GM12801 (cell line): Measurements from ENCODE around the gene TYK2.

Experiments
- TF ChIP-seq, protein P1 (sequence below): IDR thresholded peaks from one replicate; pipeline ENCODE4 v1.5.1; 2011; ENCODE audit warnings: control low read depth; ENCODE audit not compliant: insufficient read length; ENCODE audit errors: extremely low read depth

Gene TYK2

DNA sequence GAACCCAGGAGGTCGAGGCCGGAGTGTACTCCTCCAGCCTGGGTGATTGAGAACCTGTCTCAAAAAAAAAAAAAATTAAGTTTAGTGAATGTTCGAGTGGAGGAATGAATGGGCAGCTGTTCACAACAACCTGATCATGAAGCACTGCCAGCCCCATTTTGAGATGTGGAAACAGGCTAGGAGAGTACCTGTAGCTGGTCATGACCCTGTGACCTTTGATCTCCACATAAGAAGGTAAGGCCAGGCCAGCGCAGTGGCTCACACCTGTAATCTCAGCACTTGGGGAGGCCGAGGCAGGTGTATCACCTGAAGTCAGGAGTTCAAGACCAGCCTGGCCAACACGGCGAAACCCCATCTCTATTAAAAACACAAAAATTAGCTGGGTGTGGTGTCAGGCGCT is 54.6 kb downstream of the TYK2 start:
- TF ChIP-seq, protein P1, sequence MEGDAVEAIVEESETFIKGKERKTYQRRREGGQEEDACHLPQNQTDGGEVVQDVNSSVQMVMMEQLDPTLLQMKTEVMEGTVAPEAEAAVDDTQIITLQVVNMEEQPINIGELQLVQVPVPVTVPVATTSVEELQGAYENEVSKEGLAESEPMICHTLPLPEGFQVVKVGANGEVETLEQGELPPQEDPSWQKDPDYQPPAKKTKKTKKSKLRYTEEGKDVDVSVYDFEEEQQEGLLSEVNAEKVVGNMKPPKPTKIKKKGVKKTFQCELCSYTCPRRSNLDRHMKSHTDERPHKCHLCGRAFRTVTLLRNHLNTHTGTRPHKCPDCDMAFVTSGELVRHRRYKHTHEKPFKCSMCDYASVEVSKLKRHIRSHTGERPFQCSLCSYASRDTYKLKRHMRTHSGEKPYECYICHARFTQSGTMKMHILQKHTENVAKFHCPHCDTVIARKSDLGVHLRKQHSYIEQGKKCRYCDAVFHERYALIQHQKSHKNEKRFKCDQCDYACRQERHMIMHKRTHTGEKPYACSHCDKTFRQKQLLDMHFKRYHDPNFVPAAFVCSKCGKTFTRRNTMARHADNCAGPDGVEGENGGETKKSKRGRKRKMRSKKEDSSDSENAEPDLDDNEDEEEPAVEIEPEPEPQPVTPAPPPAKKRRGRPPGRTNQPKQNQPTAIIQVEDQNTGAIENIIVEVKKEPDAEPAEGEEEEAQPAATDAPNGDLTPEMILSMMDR = no peak

DNA sequence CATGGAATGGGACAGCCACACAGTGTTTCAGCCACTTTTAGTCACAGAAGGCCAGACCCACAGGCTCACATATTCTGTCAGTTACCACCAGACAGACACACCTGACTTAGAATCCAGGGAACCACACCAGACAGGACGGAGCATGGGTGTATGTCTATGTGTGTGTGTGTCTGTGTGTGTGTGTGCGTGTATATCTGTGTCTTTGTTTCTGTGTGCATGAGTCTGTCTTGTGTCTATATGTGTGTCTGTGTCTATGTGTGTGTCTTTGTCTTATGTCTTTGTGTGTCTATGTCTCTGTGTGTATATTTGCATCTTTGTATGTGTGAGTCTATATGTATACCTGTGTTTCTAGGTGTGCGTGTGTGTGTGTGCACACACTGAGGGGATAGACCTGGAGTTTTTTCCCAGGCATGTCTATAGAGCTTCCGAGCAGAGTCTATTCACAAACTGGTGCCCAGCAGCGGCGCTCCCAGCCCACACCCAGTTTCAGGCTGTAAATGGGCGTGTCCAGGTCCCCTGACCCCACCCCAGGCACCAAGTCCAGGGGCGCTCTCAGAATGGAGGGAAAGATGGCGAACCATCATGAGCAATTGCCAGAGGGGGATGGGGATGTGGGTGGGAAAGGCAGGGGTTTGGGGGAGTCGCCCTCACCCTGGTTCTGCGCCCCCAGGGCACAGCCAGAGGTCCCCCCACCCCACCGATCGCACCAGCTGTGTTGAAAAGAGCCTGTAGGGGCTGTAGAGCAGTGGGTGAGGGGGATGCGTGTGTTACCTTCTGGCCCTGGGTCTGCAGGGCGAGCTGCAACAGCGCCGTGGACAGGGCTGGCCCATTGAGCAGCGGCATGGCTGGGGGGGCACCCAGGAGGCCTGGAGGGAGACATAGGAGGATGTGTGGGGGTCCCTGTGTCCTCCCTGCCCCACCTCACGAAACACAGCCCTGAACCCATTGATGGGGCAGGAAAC is 58.2 kb downstream of the TYK2 start:
- TF ChIP-seq, protein P1 = no peak

DNA sequence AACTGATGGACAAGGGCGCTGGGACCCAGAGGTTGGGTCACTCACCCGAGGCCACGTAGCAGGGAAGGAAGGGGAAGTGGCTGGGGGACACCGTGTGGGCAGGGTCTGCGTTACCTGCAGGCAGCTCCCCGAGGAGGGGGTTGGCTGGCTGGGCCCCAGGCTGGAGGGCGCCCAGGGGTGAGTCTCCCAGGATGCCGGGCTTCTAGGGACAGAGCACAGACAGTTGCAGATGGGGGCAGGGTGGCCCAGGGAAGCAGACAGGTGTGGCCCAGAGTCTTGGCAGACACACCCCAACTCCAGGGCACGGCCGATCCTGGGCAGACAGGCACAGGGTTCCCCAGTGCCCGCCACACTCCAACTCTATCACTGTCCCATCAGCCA is 59.0 kb downstream of the TYK2 start:
- TF ChIP-seq, protein P1 = no peak

DNA sequence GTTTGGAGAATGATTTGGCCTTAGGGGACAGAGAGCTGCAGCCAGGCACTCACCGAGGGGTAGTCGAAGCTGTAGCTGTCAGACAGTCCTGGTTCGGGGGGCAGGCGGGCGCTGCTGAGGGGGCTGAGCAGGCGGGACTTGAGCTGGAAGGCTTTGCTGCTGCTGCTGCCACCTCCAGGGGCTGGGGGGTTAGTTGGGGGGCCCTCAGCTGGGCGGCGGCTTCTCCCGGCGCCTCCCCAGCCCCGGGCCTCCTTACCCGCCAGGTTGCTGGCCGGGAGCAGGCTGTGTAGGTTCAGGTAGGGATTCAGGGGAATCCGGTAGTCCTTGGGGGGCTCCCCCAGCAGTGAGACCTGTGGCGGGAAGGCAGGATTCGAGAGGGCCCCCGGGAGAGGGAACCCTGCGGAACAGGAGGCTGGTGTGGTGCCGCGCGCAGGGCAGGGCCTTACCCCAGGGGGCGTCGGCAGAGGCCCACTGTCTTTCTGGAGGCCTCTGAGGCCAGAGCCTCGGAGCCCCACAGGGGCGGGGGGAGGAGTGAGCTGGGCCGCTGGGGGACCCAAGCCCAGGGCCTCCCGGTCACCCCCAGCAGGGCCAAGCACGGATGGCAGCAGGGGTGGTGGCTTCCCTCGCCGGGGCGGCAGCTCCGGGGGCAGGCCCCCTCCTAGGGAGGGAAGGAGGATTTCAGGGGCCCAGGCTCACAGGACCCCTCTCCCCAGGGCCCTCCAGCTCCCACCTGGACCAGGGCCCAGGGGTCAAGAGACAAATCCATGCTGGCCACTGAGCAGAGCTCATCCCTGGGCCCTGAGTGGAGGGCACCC is 59.6 kb downstream of the TYK2 start:
- TF ChIP-seq, protein P1 = no peak

DNA sequence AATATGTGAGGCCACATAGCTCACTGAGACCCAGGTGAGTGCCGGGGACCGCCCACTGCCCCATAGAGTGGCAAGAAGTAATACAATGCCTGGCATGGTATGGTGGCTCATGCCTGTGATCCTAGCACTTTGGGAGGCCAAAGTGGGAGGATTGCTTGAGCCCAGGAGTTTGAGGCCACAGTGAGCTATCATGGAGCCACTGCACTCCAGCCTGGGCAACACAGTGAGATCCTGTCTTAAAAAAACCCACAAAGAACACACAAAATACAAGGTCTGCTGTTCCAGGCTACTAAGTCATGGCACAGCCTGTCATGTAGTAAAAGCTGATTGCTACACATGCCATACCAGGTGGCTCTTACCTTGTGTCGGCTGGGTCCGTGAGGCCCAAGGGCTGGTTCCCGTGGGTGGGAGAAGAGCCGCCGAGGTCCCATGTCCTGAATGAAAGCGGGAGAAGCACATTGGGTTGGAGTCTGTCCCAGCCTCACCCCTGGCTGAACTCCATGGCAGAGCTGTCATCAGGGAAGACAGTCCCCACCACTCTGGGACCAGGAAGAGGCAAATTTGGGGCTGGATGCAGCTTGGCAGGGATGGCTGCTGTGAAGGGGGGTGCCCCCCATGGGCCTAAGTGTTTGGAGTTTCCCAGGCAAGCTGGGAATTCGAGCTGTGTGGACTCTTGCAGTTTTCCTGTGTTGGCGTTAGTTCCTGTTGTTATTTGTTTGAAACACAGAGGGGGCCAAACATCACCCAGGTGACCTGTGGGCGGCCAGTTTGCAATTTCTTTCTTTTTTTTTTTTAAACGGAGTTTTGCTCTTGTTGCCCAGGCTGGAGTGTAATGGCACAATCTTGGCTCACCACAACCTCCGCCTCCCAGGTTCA is 61.3 kb downstream of the TYK2 start:
- TF ChIP-seq, protein P1 = no peak

DNA sequence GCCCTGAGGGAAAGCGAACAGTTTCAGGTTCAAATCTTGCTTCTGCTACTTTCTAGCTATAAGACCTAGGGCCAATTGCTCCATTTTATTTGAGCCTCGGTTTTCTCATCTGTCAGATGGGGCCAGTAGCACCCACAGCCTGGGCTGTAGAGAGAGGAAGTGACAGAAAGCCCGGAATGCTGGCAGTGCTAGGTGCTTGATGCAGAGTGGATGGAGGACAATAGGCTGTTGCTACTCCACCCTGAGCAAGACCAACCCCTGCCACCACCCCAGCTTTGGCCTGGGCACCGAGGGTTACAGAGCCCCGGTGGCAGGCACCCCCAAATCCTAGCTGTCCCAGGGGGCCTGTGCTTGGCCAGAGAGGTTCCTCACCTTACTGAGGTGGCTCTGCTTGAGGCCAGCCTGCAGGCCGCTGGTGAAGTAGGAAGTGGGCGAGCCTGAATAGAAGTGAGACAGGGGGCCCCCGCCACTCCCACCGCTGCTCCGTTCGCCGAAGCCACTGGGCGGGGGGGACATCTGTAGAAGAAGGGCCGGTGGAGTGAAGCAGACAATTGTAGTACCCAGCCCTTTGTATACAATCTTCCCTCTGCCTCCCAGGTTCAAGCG is 62.4 kb downstream of the TYK2 start:
- TF ChIP-seq, protein P1 = no peak
